Astrocyte of the cerebellum (primary cell): ENCODE data around the gene FBXW4.

Experiments used
- DNase-seq: peaks from one replicate; pipeline ENCODE4 v3.0.0-alpha.2; 2011; ENCODE audit warnings: low read depth
- H3K4me3 ChIP-seq: 2 replicates; pipeline ENCODE4 v1.5.1; 2011; ENCODE audit warnings: mild to moderate bottlenecking, low read depth, low read length, moderate library complexity
- CTCF ChIP-seq: IDR thresholded peaks from 2 replicates; pipeline ENCODE4 v1.5.1; 2012; ENCODE audit warnings: low read length, low read depth, moderate library complexity, mild to moderate bottlenecking; ENCODE audit errors: missing control alignments
- in situ Hi-C: cut with HindIII; loops from 2 replicates; pipeline ENCODE4 v1.10.0; 2017; ENCODE audit warnings: low sequenced_read_pairs

Gene FBXW4

DNA sequence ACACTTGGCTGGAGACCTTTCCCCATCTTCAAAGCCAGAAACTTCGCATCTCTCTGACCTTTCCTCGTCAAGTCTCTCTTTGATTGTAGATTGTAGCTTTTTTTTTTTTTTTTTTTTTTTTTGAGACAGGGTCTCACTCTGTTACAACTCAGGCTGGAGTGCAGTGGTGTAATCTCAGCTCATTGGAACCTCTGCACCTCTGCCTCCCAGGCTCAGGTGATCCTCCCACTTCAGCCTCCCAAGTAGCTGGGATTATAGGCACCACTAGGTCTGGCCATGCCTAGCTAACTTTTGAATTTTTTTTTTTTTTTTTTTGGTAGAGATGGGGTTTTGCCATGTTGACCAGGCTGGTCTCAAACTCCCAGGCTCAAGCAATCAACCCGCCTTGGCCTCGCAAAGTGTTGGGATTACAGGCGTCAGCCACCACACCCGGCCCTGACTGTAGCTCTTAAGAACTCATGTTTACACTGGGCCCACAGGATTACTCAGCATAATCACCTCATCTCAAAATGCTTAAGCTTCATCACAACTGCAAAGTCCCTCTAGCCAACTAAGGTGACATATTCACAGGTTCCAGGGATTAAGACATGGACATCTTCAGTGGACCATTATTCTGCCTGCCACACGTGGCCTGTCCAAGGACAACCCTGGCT is 118.6 kb downstream of the FBXW4 start:
- no peak for DNase-seq
- in situ Hi-C loops = no loop called here
- H3K4me3 ChIP-seq = no peak overlapping the region
- no peak for TF ChIP-seq CTCF

DNA sequence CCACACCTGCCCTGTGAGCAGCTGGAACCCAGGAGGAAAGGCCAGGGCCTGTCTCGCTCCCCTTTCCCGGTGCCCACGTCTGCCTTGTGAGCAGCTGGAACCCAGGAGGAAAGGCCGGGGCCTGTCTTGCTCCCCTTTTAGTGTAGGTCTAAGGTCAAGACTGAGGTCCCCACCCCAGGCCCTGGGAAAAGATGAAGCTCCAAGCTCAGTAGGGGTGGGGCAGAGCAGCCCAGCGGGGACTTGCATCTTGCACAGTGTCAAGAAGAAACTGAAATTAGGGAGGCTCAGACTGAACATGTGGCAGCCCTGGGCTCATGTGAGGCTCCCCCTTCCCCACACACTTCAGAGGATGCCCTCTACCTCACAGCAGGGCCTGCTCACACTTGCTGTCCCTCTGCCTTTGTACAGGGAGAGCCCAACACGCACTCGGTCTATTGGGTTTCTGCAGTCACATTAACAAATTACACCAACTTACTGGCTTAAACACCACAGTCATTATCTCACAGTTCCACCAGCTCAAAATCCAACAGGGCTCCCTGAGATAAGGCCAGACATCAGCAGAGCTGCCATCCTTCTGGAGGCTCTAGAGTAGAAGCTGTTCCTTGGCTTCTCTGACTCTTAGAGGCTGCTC is 119.3 kb downstream of the FBXW4 start:
- TF ChIP-seq CTCF = no peak
- in situ Hi-C loops = no loop called here
- no peak overlapping the region for H3K4me3 ChIP-seq
- DNase-seq = no peak

DNA sequence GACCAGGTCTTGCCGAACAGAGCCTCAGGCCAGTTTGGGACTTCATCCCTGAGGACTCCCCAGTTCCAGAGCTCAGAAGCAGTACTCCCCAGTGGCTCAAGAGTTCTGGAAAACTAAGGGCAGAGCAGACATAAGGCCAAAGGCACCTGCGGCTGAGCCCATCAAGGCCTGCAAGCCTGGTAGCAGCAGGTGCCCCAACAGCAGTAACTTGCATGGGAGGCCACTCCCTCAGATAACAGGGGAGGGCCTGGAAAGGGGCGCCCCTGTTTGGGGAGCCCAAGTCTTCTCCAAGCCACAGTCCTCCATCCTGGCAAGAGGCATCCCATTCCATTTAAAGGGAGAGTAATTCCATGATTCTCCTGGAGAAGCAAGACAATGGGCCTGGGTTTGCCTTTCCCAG is 119.9 kb downstream of the FBXW4 start:
- no peak overlapping the region for H3K4me3 ChIP-seq
- no peak for DNase-seq
- TF ChIP-seq CTCF = no peak
- in situ Hi-C loops = no loop called here

GRCh38 chr10:101573885-101574753 is 120.9 kb downstream of the FBXW4 start:
- no peak for TF ChIP-seq CTCF
- in situ Hi-C loops = no loop called here
- H3K4me3 ChIP-seq = no peak overlapping the region
- DNase-seq = no peak

- no peak for DNase-seq
- in situ Hi-C loops = no loop called here
- no peak for TF ChIP-seq CTCF
- no peak overlapping the region for H3K4me3 ChIP-seq
Observed at GRCh38 chr10:101572785-101573184, 122.2 kb downstream of the FBXW4 start.

GRCh38 chr10:101572126-101572525 is 122.8 kb downstream of the FBXW4 start:
- no peak for DNase-seq
- no peak for TF ChIP-seq CTCF
- in situ Hi-C loops = no loop called here
- H3K4me3 ChIP-seq = no peak overlapping the region
